ENCODE data around the gene TSHZ3. TPM values are rescaled to one million over a fixed set of nuclear protein-coding genes. Genes with fewer than 3 reads are reported as not detected.

Gene TSHZ3
- total RNA-seq, 2 donors from 2014 or later, result 4.3 to 5.4 TPM

DNA sequence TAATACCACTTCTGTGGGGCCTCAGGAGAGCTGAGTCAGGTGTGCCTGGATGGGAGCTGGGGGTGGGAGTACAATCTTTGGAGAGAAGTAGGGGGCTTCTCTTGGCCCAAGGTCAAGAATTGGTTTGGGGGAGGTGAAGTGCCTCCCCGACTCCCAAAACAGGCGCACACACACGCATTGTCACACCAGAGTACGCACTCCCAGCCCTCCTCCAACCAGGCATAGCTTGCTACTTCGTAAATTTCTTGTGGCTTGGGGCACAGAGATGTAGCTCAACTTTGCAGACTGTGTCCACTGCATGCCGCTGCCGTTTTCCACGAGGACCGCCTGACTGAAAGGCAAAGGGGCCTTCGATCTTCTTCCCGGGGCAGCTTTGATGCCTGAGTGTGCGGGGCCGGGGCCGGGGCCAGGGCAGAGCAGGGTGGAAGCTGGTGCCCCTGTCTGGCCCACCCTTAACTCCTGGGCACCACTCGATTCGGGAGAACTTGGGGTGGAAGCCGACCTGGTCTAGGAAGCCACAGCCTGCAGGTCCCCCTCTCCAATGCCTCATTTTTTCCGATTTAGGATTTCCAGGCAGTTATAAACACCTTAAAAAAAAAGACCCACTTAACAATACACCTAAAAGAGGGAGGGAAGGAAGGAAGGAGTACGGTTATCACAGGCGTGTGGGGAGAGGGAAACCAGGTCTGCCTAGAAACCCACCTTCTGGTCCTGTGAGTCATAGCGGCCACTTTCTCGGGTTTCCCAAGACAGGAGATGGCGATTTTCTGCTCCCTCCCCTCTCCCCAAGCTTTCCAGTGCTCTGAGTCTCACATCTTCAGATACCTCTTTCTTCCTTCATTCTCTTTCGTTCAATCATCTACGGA lies 5.8 kb upstream of the TSHZ3 start:
- intact Hi-C loops (cut with DNase I), result no loop called here
- ATAC-seq, result no peak
- no peak for DNase-seq

DNA sequence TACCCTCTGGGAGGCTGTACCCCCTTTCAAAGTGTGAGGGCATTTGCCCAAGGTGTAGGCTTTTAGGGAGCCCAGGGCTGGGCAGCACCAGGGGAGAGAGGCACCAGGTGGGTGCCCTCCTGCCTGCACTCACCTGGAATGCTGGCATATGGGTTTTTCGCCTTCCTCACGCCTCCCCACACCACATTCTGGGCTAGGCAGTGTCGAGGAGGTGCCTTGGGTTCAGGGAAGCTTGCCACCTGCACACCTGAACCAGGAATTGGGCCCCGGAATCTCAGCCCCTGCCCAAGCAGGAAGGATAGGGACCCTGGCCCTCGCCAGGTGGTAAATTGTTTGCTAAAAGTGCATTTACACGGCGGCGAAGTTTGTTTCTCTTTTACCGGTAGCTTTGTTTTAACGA lies 5.1 kb upstream of the TSHZ3 start:
- DNase-seq (no peak), ATAC-seq (no peak)
- intact Hi-C loops (cut with DNase I), result no loop called here

- no peak for DNase-seq
- intact Hi-C loops (cut with DNase I), result no loop called here
- no peak for ATAC-seq
Measured at GRCh38 chr19:31353833-31354232, 4.6 kb upstream of the TSHZ3 start.

DNA sequence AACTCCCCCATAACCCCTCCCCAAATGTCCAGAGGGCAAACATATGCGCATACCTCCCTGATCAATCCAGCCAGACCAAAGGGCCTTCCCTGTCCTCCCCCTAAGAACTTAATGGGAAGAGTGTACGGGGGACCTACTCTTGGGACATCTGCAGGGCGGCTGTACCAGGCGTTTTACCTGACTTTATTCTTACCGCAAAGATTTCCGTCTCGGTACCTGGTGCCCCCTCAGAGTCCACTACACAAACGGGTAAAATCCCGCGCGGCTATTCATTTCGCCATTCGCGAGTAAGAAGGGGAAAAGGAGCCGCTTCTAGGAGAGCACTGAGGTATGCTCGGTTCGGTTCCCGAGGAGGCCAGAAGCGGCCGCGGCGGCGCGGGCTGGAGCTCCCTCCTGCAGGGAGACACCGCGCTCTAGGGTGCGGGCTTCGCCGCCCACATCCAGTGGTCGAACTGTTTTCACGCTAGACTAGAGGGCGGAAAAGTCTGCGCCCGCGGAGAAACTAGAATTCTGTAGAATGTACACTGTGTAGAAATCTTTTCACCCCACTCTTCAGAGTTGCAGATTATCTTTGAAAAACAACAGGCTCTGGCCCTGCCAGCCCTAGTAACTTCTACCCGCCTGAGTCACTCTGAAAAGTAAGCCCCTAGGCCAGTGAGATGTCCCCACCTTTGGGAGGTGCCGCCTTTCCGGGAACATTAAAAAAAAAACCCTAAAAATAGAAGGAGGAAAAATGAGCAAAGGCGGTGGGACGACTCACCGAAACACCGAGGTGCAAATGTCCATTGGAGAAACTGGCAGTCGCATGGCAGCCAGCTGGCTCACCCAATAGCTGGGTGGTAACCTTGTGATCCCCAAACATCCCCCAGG lies 3.8 kb upstream of the TSHZ3 start:
- intact Hi-C loops (cut with DNase I), result no loop called here
- ATAC-seq, result no peak

GRCh38 chr19:31352296-31352781 lies 3.1 kb upstream of the TSHZ3 start:
- DNase-seq (no peak), ATAC-seq (no peak)
- intact Hi-C loops (cut with DNase I), result no loop called here

More for the DNA sequence above, 3.8 kb upstream of the TSHZ3 start:
- DNase-seq, result no peak

GRCh38 chr19:31351855-31352195 lies 2.6 kb upstream of the TSHZ3 start:
- DNase-seq (peak; percentile 28), ATAC-seq (peak in 1 of 2 donors; percentile 1)
- intact Hi-C loops (cut with DNase I), result no loop called here

- DNase-seq, result peak; percentile 44
- ATAC-seq, result peak in 1 of 2 donors; percentile 21
- intact Hi-C loops (cut with DNase I), result no loop called here
Measured at GRCh38 chr19:31351056-31351854, 2.0 kb upstream of the TSHZ3 start.

DNA sequence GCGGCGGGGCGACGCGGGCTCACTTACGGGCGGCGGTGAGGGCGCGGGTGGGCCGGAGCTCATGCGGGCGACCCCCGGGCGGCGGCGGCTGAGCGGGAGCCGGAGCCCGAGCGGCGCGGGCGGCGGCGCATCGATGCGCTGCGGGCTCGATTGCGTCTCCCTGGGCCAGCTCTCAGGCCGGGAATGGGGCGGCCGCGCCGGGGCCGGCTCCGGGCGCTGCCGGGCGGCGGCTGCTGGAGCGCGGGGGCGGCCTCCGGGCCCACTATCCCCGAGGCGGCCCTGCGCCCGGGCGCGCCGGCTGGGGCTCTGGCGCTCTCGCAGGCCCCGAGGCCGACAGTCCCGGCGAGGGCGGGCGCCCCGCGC lies 1.4 kb upstream of the TSHZ3 start:
- intact Hi-C loops (cut with DNase I), result no loop called here
- ATAC-seq (peak; percentile 15 to 60), DNase-seq (peak; percentile 64)

- peak; percentile 55 for DNase-seq
- intact Hi-C loops (cut with DNase I), result no loop called here
- ATAC-seq, result peak; percentile 15 to 21
Measured at GRCh38 chr19:31350033-31350692, 927 bp upstream of the TSHZ3 start.

DNA sequence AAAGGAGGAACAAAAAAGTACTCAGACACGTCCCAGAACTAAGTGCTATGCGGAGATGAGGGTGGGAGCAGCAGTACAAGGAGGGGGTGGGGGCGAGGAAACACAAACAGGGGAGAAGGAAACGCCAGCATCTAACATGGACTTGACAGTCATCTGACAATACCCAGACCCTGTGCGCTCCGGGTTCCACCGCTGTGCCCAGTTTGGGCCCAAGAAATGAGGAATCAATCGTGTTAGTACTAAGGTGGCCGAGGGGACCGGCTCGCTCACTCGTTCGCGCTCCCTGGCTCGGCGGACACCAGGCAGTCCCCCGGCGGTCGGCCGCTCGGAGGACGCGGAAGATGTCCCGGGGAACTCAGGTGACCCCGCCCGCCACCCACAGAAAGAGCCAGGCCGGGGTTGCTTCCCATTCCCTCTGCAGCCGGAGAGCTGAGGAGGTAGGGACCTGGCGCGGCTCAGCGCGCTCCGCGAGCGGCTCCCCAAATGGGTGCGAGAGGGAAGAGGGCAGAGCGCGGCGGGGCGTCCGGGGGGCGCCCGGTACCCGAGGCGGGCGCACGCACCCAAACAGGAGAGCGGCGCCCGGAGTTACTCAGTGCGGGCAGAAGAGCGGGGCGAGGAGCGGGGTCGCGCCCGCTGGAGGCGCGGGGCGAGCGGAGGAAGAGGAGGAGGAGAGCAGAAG lies 616 bp downstream of the TSHZ3 start:
- ATAC-seq (peak; percentile 5 to 8), DNase-seq (peak; percentile 42)
- intact Hi-C loops (cut with DNase I), result no loop called here

DNA sequence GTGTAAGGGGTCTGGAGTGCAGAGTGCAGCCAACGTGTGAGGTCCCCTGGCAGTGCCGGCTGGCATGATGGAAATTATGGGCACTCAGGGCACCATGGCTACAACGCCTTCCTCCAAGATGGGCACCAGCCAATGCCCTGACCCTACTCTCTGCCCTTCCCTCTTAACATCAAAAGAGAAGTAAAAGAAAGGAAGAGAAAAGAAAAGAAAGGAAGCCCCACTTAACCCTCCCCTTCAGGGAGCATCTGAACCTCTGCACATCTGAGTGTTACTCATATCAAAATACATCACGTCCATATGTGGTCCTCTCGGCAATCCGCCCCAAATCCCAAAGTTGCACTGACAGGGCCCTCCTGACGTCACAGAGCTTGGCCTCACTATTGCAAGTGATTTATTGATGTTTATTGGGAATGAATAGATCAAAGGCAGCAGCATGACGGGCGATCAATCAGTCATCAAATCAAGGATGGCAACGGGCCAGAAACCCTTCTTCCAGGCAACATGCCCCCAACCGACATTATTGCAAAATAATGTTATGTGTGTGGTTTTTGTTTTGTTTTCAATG lies 1.3 kb downstream of the TSHZ3 start:
- DNase-seq (no peak), ATAC-seq (no peak)
- intact Hi-C loops (cut with DNase I), result no loop called here

DNA sequence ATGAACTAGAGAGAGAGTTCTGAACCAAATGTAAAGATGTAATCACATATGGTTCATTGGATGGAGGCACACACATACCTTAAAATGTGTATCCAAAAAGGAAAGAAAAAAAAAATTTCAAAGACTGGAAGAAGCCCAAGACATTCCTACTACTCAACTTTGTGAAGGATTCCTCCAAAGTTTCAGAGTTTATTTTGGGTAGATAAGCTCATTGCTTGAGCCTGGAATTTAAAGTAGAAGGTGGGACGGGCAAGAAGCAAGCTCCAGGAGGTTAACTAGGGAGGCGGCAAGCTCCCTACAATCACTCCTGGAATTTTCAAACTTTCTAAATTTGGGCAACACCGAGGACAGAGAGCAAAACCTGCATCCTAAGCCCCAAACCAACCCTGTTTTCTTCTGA lies 1.9 kb downstream of the TSHZ3 start:
- DNase-seq (no peak), ATAC-seq (no peak)
- intact Hi-C loops (cut with DNase I), result no loop called here

DNA sequence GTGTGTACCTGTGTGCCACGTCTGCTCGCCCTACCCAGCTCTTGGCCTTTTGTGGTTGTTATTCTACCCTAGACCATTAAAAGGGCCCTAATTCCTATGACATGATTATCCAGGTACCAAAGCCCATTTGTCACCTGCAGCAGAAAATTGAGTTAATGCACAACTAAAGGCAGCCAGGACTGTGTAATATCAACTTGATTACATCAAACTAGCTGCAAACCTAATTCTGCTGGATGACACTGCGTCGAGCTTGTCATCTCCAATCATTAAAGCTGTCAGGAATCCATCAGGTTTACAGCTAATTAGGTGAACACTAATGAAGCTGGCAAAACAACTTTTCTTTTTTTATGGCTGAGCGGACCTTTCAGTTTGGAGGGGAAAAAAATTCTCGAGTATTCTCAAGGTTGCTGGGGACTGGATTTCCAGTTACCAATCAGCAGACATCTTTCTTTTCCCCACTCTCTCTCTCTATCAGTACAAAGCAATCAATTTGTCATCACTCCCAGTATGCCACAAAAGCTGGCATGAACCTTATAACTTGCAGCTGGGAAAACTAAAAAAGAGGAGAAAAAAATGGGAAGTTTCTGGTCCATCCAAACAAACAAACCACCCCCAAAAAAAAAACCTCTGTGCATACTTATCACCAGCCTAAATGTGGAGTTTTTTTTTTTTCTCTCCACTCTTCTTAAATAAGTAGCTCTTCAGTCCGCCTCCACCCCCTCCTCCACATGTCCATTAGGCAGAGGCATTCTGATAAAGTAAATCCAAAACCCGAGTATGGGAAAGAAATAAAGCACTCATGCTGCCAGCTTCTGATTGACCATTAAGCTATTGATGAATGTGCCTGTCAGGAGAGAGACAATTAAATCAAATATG lies 2.8 kb downstream of the TSHZ3 start:
- no peak for ATAC-seq
- no peak for DNase-seq
- intact Hi-C loops (cut with DNase I), result no loop called here

DNA sequence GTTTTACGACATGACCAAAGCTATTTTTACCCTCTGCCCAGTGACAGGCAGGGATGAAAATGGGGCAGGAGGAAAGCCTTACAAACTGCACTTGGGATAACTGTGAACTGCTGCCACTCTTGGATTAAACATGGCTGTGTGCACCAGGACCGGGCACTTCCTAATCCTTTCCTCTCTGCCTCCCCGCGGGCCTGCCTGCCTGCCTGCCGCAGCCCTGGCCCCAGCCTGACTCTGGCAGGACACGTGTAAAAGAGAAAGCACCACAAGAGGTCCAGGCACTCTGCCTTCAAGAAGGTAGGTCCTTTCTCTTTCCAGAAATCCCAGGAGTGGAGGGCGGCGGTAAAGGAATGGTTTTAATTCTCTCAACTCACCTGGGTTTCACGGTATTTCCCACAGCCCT lies 4.8 kb downstream of the TSHZ3 start:
- no peak for ATAC-seq
- intact Hi-C loops (cut with DNase I), result no loop called here
- no peak for DNase-seq

- DNase-seq (no peak), ATAC-seq (no peak)
- intact Hi-C loops (cut with DNase I), result no loop called here
Measured at GRCh38 chr19:31342926-31343325, 6.3 kb downstream of the TSHZ3 start.

GRCh38 chr19:31340042-31341025 lies 8.9 kb downstream of the TSHZ3 start:
- ATAC-seq (peak in 1 of 2 donors; percentile 21), DNase-seq (no peak)
- intact Hi-C loops (cut with DNase I), result no loop called here
